Metanephros (tissue), 1 donor: Measurements from ENCODE around the gene GABRR3. TPM values are rescaled to one million over a fixed set of nuclear protein-coding genes. Genes with fewer than 3 reads are reported as not detected.

Experiments used
- total RNA-seq: library from RNA; depleted of rRNA; stranded (reverse); fragments of >200 nt; gene quantifications from one replicate; pipeline ENCODE4 v1.2.3, GENCODE V29; 2014

Gene GABRR3
- not detected for total RNA-seq

DNA sequence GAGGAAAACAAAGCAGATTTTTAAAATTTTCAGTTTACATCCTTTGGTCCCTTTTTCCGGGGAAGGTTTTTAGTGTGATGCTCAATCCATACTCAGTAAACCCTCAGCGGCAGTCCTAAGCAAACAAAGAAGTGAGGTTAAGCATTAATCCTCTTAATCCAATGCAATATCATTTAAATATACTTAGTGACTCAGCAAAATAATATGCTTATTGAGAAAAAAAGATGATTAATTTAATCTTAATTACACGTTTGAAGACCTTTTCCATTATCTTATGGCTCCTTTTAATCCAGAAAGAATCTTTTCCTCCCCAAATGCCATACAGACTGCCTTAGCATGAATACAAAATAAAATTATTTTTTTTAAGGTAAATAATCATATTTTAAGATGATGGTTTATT is at the start of gene GABRR3:
Gene GABRR3, minus strand, starts transcription at position 108 of the 400 bp plus-strand sequence. CDS start 328 bp downstream, outside the sequence.

GRCh38 chr3:97971679-97972567 is 63.2 kb downstream of the GABRR3 start, which contains the start of gene RIOX2:
TSS of gene RIOX2 (minus strand) at chr3:97972431. CDS start at chr3:97967593, 4,838 bp downstream.

Other genes starting within 250 kb of the GABRR3 start
- 31.4 TPM for gene CRYBG3, start 213.3 kb downstream of the GABRR3 start, total RNA-seq
- gene RIOX2, start 62.9 kb downstream of the GABRR3 start, total RNA-seq: 27.0 TPM
- not detected for gene OR5AC2, start 51.9 kb upstream of the GABRR3 start, total RNA-seq
- not detected for gene OR5H1, start 95.4 kb upstream of the GABRR3 start, total RNA-seq
- gene OR5H14, start 112.2 kb upstream of the GABRR3 start, total RNA-seq: not detected
- not detected for gene OR5H15, start 131.4 kb upstream of the GABRR3 start, total RNA-seq
- gene OR5H6, start 228.9 kb upstream of the GABRR3 start, total RNA-seq: not detected
- not detected for gene OR5H2, start 247.2 kb upstream of the GABRR3 start, total RNA-seq